ENCODE results near the gene OTX2. TPM values are rescaled to one million over a fixed set of nuclear protein-coding genes. Genes with fewer than 3 reads are reported as not detected.

The OTX2 gene
- total RNA-seq = not detected in 2 replicates

DNA sequence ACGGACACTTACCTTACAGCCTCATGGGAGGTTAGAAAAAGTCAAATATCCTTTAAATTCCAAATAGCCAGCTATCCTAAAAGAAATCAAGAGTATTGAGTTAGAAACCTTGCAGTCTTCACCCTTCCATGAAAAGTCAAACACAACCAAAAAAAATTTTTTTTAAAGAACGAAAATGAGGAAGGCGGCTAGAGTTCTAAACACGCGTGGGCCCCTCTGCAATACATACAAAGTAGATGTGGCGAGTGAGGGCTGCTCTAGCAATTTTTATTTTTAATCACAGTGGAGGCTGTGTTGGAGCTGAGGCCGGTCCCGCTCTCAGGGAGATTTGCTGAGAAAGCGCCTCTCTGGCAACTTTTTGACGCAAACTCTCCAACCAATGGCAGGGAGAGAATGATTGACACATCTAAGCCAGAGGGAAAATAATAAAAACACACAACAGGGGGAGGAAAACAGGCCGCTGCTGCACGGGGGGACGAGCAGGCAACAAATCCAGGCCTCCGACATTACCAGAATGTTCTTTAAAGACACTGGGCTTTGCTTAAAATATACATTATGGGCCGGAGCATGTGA lies at the start of gene OTX2:
TSS of gene OTX2 (minus strand) at position 333 of the 573 bp plus-strand sequence. CDS start 5,023 bp downstream, outside the sequence.
- no peaks in the 10 kb centered on the region for H3K36me3 ChIP-seq (ENCODE audit: control insufficient read depth, insufficient read depth, low read length)
- no peak for DNase-seq (ENCODE audit: low read depth)
- no peak within 1 kb of the TSS for H3K4me3 ChIP-seq (ENCODE audit: low read depth, low read length)
- peaks cover 85% of the 10 kb centered on the region for H3K27me3 ChIP-seq (ENCODE audit: control insufficient read depth, insufficient read depth, low read length)
- TF ChIP-seq, protein P1, sequence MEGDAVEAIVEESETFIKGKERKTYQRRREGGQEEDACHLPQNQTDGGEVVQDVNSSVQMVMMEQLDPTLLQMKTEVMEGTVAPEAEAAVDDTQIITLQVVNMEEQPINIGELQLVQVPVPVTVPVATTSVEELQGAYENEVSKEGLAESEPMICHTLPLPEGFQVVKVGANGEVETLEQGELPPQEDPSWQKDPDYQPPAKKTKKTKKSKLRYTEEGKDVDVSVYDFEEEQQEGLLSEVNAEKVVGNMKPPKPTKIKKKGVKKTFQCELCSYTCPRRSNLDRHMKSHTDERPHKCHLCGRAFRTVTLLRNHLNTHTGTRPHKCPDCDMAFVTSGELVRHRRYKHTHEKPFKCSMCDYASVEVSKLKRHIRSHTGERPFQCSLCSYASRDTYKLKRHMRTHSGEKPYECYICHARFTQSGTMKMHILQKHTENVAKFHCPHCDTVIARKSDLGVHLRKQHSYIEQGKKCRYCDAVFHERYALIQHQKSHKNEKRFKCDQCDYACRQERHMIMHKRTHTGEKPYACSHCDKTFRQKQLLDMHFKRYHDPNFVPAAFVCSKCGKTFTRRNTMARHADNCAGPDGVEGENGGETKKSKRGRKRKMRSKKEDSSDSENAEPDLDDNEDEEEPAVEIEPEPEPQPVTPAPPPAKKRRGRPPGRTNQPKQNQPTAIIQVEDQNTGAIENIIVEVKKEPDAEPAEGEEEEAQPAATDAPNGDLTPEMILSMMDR (IDR thresholded peaks at IDR 0.05; ENCODE audit: insufficient read depth, low read length, poor library complexity, severe bottlenecking) = no peak

DNA sequence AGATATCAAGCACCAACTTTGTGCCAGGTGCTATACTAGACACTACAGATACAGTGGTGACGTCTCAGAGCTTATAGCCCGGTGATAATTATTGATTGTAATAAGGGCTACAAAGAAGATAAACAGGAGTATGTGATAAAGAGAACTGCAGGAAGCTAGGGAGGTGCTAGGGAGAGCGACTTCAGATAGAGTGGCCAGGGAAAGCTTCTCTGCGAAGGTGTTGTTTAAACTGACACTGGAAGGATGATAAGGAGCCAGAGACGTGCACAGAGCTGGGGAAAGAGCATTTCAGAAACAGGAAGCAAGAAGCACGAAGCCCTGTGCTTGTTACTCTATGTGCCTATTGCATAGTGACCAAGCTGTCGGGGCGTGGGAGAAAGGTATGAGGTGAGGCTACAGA lies 48.1 kb upstream of the OTX2 start:
- TF ChIP-seq, protein P1 (IDR thresholded peaks at IDR 0.05; ENCODE audit: insufficient read depth, low read length, poor library complexity, severe bottlenecking) = no peak
- no peak overlapping the region for H3K4me3 ChIP-seq (ENCODE audit: low read depth, low read length)
- DNase-seq (ENCODE audit: low read depth) = no peak
- H3K27me3 ChIP-seq (ENCODE audit: control insufficient read depth, insufficient read depth, low read length) = peaks cover 3% of the 10 kb centered on the region
- H3K36me3 ChIP-seq (ENCODE audit: control insufficient read depth, insufficient read depth, low read length) = no peaks in the 10 kb centered on the region

DNA sequence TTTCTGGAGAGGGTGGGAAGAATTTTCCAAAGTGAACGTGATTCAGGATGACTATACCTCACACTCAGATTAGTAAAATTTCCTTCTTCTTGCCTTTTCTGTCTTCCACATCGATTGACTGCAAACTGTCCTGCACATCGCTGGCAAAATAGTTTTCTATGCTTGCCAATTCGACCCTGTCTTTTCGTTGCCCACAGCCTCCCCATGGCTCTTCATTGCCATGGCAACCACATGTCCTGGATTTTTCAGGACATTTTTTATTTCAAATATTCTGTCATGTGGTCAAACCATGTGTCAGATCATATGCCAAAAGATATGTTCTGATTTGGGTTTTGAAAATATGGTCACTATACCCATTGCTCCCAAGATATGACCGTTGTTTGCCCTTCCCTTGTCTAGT lies 46.9 kb upstream of the OTX2 start:
- DNase-seq (ENCODE audit: low read depth) = no peak
- TF ChIP-seq, protein P1 (IDR thresholded peaks at IDR 0.05; ENCODE audit: insufficient read depth, low read length, poor library complexity, severe bottlenecking) = no peak
- H3K36me3 ChIP-seq (ENCODE audit: control insufficient read depth, insufficient read depth, low read length) = no peaks in the 10 kb centered on the region
- H3K4me3 ChIP-seq (ENCODE audit: low read depth, low read length) = no peak overlapping the region
- peaks cover 3% of the 10 kb centered on the region for H3K27me3 ChIP-seq (ENCODE audit: control insufficient read depth, insufficient read depth, low read length)

DNA sequence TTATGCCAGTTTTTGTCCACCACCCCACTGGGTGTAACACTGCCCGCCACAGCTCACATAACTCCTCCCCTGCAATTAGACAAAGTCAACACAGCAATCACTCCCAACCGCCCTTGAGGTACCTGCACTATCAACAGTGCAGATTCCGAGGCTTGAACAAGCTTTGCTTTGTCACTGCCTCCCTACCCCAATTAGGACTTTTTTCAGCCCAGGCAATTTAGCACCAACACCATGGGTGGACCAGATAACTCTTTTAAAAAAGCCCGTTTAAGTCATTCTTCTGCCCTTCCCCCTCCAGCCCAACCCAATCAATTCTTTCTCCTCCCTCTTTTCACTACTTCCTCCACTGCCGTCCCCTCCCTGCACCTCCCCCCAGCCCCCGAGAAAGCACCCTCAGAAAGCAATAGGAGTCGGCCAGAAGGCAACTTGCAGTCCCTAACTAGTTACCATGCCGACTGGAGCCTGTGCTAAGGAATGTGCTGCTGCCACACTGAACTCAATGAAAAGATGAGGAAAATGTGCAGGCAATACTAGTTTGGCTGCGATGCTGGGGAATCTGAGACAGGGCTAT lies 45.7 kb upstream of the OTX2 start:
- TF ChIP-seq, protein P1 (IDR thresholded peaks at IDR 0.05; ENCODE audit: insufficient read depth, low read length, poor library complexity, severe bottlenecking) = no peak
- Histone ChIP-seq H3K4me3 (ENCODE audit: low read depth, low read length) (no peak overlapping the region), H3K36me3 (ENCODE audit: control insufficient read depth, insufficient read depth, low read length) (no peaks in the 10 kb centered on the region), H3K27me3 (ENCODE audit: control insufficient read depth, insufficient read depth, low read length) (peaks cover 3% of the 10 kb centered on the region)
- no peak for DNase-seq (ENCODE audit: low read depth)

DNA sequence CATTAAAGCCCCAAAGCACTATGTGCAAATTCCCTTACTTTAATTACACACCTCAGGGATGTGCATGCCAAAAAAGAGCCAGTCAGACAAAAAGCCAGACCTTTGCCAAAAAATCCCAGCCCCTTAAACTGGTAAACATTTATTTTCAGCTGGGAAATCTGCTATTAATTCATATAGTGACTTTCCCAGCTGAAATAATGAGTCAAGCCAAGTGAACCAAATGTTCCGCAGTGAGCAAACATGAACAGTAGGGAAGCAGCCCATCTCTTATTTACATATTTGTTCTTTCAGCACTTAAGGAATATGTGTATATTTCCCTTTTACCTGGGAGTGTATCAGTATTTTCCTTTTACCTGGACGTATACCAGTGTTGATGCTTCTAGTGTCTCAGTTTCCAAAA lies 44.0 kb upstream of the OTX2 start:
- TF ChIP-seq, protein P1 (IDR thresholded peaks at IDR 0.05; ENCODE audit: insufficient read depth, low read length, poor library complexity, severe bottlenecking) = no peak
- no peak for DNase-seq (ENCODE audit: low read depth)
- peaks cover 3% of the 10 kb centered on the region for H3K27me3 ChIP-seq (ENCODE audit: control insufficient read depth, insufficient read depth, low read length)
- H3K36me3 ChIP-seq (ENCODE audit: control insufficient read depth, insufficient read depth, low read length) = no peaks in the 10 kb centered on the region
- H3K4me3 ChIP-seq (ENCODE audit: low read depth, low read length) = no peak overlapping the region
